Activated naive CD8-positive, alpha-beta T cell treated with anti-CD3 and anti-CD28 coated beads, Interleukin-2, amount 10 ng/mL, durations not matched to agents 7 days and 5 days (primary cell): ENCODE data around the gene SCGB1D2. TPM values are rescaled to one million over a fixed set of nuclear protein-coding genes. Genes with fewer than 3 reads are reported as not detected.
"Not testable (repeated sequence)": the region's sequence is repeated elsewhere in the genome, so short reads cannot be mapped to it uniquely, and the experiment has no call there.

Source experiments
- ATAC-seq: fragments of 150-1000 bp; cut with Tn5 transposase; one replicate; pipeline ENCODE4 v1.10.0; 2021; ENCODE audit warnings: low read depth, moderate library complexity
- POLR2A ChIA-PET: fragments of 350-600 bp; sonication (Branson Sonifier 250); formaldehyde crosslinking; loops from one replicate; lab custom pipeline; 2021; ENCODE audit warnings: antibody characterized with exemption; lab: Charles Lee
- DNase-seq: peaks from one replicate; pipeline ENCODE4 v3.0.0; 2021
- H3K27ac Mint-ChIP-seq: one replicate; pipeline ENCODE4 v1.8.0; 2022; ENCODE audit warnings: mild to moderate bottlenecking, mixed read lengths
- H3K27me3 Mint-ChIP-seq: one replicate; pipeline ENCODE4 v1.8.0; 2022; ENCODE audit warnings: mild to moderate bottlenecking, moderate library complexity, mixed read lengths
- H3K36me3 Mint-ChIP-seq: one replicate; pipeline ENCODE4 v1.8.0; 2021; ENCODE audit warnings: mild to moderate bottlenecking, mixed read lengths
- H3K4me1 Mint-ChIP-seq: one replicate; pipeline ENCODE4 v1.8.0; 2021; ENCODE audit warnings: mixed read lengths
- H3K4me3 Mint-ChIP-seq: one replicate; pipeline ENCODE4 v1.8.0; 2022; ENCODE audit warnings: mild to moderate bottlenecking, moderate library complexity, mixed read lengths
- H3K9me3 Mint-ChIP-seq: one replicate; pipeline ENCODE4 v1.8.0; 2021; ENCODE audit warnings: mixed read lengths
- total RNA-seq, 2 experiments: library from RNA; stranded (reverse); gene quantifications; one replicate each; pipeline ENCODE4 v1.2.3, GENCODE V29; 2021

Gene SCGB1D2, protein sequence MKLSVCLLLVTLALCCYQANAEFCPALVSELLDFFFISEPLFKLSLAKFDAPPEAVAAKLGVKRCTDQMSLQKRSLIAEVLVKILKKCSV
- total RNA-seq = not detected

DNA sequence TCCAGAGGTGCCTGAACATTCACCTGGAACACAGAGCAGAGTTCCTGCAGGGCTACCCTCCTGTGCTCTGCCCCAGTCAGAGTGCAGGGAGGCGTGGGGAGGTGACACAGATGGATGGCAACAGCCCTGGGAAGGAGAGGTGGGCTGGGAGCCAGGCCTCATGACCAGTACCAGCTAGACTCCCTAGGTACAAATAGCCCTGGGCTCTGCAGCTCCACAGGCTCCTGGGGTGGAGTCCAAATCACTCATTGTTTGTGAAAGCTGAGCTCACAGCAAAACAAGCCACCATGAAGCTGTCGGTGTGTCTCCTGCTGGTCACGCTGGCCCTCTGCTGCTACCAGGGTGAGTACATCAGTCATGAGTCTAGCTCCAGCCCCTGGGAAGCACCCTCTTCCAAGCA is at the start of gene SCGB1D2:
TSS of gene SCGB1D2 (plus strand) at position 219 of the 400 bp plus-strand sequence. CDS start at position 288, 69 bp downstream.
- no peak within 1 kb of the TSS for H3K4me3 Mint-ChIP-seq
- no peaks in the 10 kb centered on the region for H3K36me3 Mint-ChIP-seq
- H3K9me3 Mint-ChIP-seq = no peaks in the 10 kb centered on the region
- no peaks in the 10 kb centered on the region for H3K4me1 Mint-ChIP-seq
- H3K27me3 Mint-ChIP-seq = peaks cover 20% of the 10 kb centered on the region
- POLR2A ChIA-PET = no interaction called here
- no peak for DNase-seq
- ATAC-seq = no peak
- H3K27ac Mint-ChIP-seq = no peak within 1 kb of the TSS

- H3K27me3 Mint-ChIP-seq = peaks cover 34% of the 10 kb centered on the region
- H3K9me3 Mint-ChIP-seq = no peaks in the 10 kb centered on the region
- H3K4me3 Mint-ChIP-seq = no peak overlapping the region
- no peaks in the 10 kb centered on the region for H3K4me1 Mint-ChIP-seq
- no peak for ATAC-seq
- DNase-seq = no peak
- H3K36me3 Mint-ChIP-seq = no peaks in the 10 kb centered on the region
- H3K27ac Mint-ChIP-seq = no peak overlapping the region
- POLR2A ChIA-PET = no interaction called here
Observed at GRCh38 chr11:62193952-62194351, 48.1 kb upstream of the SCGB1D2 start.

- H3K9me3 Mint-ChIP-seq, DNase-seq, H3K4me1 Mint-ChIP-seq, H3K27ac Mint-ChIP-seq, POLR2A ChIA-PET, H3K36me3 Mint-ChIP-seq, H3K4me3 Mint-ChIP-seq, ATAC-seq: not testable (repeated sequence)
- peaks cover 30% of the 10 kb centered on the region for H3K27me3 Mint-ChIP-seq
Observed at GRCh38 chr11:62195010-62195409, 47.0 kb upstream of the SCGB1D2 start.

DNA sequence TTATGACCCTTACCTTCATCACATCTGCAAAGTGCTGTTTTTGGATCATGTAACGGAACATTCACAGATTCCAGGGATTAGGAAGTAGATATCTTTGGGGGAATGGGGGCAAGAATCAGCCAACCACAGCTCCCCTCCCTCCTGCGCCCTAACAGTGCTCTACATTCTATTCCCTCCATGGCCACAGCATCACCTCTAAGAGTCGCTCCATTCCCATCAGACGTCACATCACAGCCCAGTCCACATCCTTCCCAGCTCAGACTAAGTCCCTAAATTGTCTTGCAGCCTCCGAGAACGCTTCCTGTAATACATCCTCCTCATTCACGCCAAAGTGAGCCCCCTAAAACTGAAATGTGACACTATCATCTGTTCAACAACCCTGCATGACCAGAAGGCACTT is 46.1 kb upstream of the SCGB1D2 start:
- Mint-ChIP-seq H3K27ac (no peak overlapping the region), H3K4me1 (no peaks in the 10 kb centered on the region), H3K9me3 (no peaks in the 10 kb centered on the region), H3K36me3 (no peaks in the 10 kb centered on the region), H3K27me3 (peaks cover 34% of the 10 kb centered on the region), H3K4me3 (no peak overlapping the region)
- POLR2A ChIA-PET = no interaction called here
- no peak for ATAC-seq
- no peak for DNase-seq

DNA sequence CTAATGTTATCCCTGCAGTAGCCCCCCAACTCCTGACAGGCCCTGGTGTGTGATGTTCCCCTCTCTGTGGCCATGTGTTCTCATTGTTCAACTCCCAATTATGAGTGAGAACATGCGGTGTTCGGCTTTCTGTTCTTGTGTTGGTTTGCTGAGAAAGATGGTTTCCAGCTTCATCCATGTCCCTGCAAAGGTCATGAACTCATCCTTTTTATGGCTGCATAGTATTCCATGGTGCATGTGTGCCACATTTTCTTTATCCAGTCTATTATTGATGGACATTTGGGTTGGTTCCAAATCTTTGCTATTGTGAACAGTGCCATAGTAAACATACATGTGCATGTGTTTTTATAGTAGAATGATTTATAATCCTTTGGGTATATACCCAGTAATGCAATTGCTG is 44.6 kb upstream of the SCGB1D2 start:
- H3K36me3 Mint-ChIP-seq, ATAC-seq, POLR2A ChIA-PET, H3K4me3 Mint-ChIP-seq, H3K27ac Mint-ChIP-seq, DNase-seq, H3K4me1 Mint-ChIP-seq, H3K9me3 Mint-ChIP-seq: not testable (repeated sequence)
- peaks cover 29% of the 10 kb centered on the region for H3K27me3 Mint-ChIP-seq

- no peak for ATAC-seq
- H3K36me3 Mint-ChIP-seq = no peaks in the 10 kb centered on the region
- no peaks in the 10 kb centered on the region for H3K9me3 Mint-ChIP-seq
- H3K27ac Mint-ChIP-seq = no peak overlapping the region
- no peak overlapping the region for H3K4me3 Mint-ChIP-seq
- no peak for DNase-seq
- H3K27me3 Mint-ChIP-seq = peaks cover 16% of the 10 kb centered on the region
- POLR2A ChIA-PET = no interaction called here
- H3K4me1 Mint-ChIP-seq = peaks cover 2% of the 10 kb centered on the region
Observed at GRCh38 chr11:62201376-62201775, 40.7 kb upstream of the SCGB1D2 start.

- Mint-ChIP-seq H3K4me3 (no peak overlapping the region), H3K9me3 (no peaks in the 10 kb centered on the region)
Observed at GRCh38 chr11:62202910-62203309, 39.1 kb upstream of the SCGB1D2 start.

GRCh38 chr11:62204430-62204829 is 37.6 kb upstream of the SCGB1D2 start:
- Mint-ChIP-seq H3K36me3 (no peaks in the 10 kb centered on the region), H3K27me3 (peaks cover 16% of the 10 kb centered on the region), H3K27ac (no peak overlapping the region), H3K4me1 (peaks cover 3% of the 10 kb centered on the region), H3K9me3 (no peaks in the 10 kb centered on the region), H3K4me3 (no peak overlapping the region)
- POLR2A ChIA-PET = no interaction called here
- no peak for DNase-seq
- no peak for ATAC-seq

More at GRCh38 chr11:62202910-62203309, 39.1 kb upstream of the SCGB1D2 start:
- POLR2A ChIA-PET = no interaction called here
- no peak for ATAC-seq
- H3K27me3 Mint-ChIP-seq = peaks cover 14% of the 10 kb centered on the region
- no peak overlapping the region for H3K27ac Mint-ChIP-seq
- DNase-seq = no peak
- no peaks in the 10 kb centered on the region for H3K36me3 Mint-ChIP-seq
- peaks cover 2% of the 10 kb centered on the region for H3K4me1 Mint-ChIP-seq

- Mint-ChIP-seq H3K27me3 (peaks cover 11% of the 10 kb centered on the region), H3K4me3 (no peak overlapping the region), H3K27ac (no peak overlapping the region), H3K9me3 (no peaks in the 10 kb centered on the region), H3K4me1 (peaks cover 3% of the 10 kb centered on the region), H3K36me3 (no peaks in the 10 kb centered on the region)
- no peak for ATAC-seq
- DNase-seq = no peak
- POLR2A ChIA-PET = no interaction called here
Observed at GRCh38 chr11:62205441-62205840, 36.6 kb upstream of the SCGB1D2 start.

- POLR2A ChIA-PET, ATAC-seq, H3K4me1 Mint-ChIP-seq, H3K9me3 Mint-ChIP-seq, H3K4me3 Mint-ChIP-seq, H3K27ac Mint-ChIP-seq, H3K36me3 Mint-ChIP-seq, DNase-seq: not testable (repeated sequence)
- peaks cover 15% of the 10 kb centered on the region for H3K27me3 Mint-ChIP-seq
Observed at GRCh38 chr11:62206276-62207066, 35.6 kb upstream of the SCGB1D2 start.

DNA sequence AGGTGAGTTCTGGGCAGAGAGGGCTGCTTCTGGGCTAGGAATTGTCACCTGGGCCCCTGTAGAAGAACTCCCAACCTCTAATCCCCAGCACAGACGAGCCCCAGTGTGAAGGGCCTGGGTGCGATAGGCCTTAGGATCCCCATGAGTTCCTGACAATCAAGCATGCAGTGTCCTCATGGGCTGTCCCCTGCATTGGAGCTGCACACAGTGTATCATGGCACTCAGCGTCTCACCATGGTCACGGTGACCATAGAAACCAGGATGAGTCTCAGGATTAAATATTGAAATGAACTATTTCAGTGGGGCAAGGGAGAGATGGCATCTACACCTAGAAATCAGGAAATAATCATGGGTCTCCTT is 33.3 kb upstream of the SCGB1D2 start:
- Mint-ChIP-seq H3K36me3 (no peaks in the 10 kb centered on the region), H3K27me3 (peaks cover 10% of the 10 kb centered on the region), H3K4me1 (peaks cover 1% of the 10 kb centered on the region), H3K9me3 (no peaks in the 10 kb centered on the region), H3K4me3 (no peak overlapping the region), H3K27ac (no peak overlapping the region)
- POLR2A ChIA-PET = no interaction called here
- DNase-seq (no peak), ATAC-seq (no peak)

GRCh38 chr11:62217191-62217748 is 24.8 kb upstream of the SCGB1D2 start:
- Mint-ChIP-seq H3K27me3 (peaks cover 20% of the 10 kb centered on the region), H3K9me3 (peaks cover 1% of the 10 kb centered on the region), H3K36me3 (no peaks in the 10 kb centered on the region), H3K4me1 (no peaks in the 10 kb centered on the region), H3K4me3 (no peak overlapping the region), H3K27ac (no peak overlapping the region)
- POLR2A ChIA-PET = no interaction called here
- ATAC-seq = no peak
- no peak for DNase-seq

DNA sequence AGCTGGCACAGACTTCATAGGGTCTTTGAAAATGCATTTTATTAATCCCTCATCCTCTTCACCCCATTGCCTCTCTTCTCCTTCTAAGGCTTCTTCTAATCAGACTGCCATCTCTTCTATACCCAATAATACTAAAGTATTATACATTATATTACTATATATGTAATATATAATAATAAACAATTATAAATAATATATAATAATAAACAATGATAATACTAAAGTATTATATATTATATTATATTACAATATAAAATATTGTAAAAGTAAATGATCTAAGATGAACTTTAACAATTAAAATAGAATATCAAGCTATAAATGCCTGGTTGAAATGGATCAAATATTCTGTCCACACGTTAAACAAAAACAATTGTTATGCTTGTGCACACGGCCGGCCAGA is 20.5 kb upstream of the SCGB1D2 start:
- POLR2A ChIA-PET = no interaction called here
- no peak overlapping the region for H3K4me3 Mint-ChIP-seq
- no peaks in the 10 kb centered on the region for H3K4me1 Mint-ChIP-seq
- no peak for ATAC-seq
- no peak for DNase-seq
- peaks cover 4% of the 10 kb centered on the region for H3K36me3 Mint-ChIP-seq
- H3K27ac Mint-ChIP-seq = no peak overlapping the region
- H3K27me3 Mint-ChIP-seq = peaks cover 11% of the 10 kb centered on the region
- H3K9me3 Mint-ChIP-seq = peaks cover 19% of the 10 kb centered on the region

- peaks cover 5% of the 10 kb centered on the region for H3K27me3 Mint-ChIP-seq
- H3K4me3 Mint-ChIP-seq = no peak overlapping the region
- POLR2A ChIA-PET = no interaction called here
- H3K36me3 Mint-ChIP-seq = peaks cover 4% of the 10 kb centered on the region
- H3K9me3 Mint-ChIP-seq = peaks cover 19% of the 10 kb centered on the region
- DNase-seq (no peak), ATAC-seq (no peak)
- H3K27ac Mint-ChIP-seq = no peak overlapping the region
- H3K4me1 Mint-ChIP-seq = no peaks in the 10 kb centered on the region
Observed at GRCh38 chr11:62223095-62223494, 18.9 kb upstream of the SCGB1D2 start.
